Midbrain (tissue), 1 donor: ENCODE results near the gene INAFM2.

ENCODE experiments used
- DNase-seq: peaks from one replicate; lab custom pipeline; 2025; lab: John Stamatoyannopoulos, UW

The INAFM2 gene

DNA sequence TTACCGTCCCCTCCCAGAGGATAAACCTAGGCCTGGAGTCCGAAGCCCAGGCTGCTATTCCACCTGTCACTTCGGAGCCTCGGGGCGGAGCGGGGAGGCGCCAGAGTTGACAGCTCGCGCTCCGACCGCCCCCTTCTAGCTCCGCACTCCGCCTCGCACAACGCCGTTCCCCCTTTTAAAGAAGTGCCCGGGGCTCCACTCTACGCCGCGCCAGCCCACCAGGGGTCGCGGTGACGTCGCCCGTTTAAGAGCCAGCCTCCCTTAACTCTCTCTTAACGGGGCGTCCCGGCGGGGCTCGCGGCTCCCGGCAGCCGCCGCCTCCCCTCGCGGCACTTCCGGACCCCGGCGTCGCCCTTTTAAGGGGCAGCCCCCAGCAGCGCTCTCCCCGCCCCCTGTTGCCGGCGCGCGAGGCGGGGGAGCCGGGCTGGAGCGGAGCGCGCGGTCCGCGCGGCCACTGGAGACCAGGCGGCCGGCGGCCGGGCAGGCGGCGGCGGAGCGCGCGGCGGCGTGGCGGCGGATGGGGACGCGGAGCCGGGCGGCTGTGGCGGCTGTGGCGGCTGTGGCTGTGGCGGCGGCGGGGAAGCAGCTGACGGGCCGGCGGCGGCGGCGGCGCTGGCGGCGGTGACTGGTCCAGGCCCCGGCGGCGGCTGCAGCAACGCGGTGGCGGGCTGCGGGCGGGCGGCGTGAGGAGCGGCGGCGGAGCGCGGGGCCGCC is at the start of gene INAFM2:
Gene INAFM2 (plus strand): TSS at position 454 of the 714 bp plus-strand sequence. CDS start 364 bp downstream, outside the sequence.
- peak; percentile 85 for DNase-seq

GRCh38 chr15:40274350-40275274 is 48.9 kb upstream of the INAFM2 start:
- peak; percentile 81 for DNase-seq

DNA sequence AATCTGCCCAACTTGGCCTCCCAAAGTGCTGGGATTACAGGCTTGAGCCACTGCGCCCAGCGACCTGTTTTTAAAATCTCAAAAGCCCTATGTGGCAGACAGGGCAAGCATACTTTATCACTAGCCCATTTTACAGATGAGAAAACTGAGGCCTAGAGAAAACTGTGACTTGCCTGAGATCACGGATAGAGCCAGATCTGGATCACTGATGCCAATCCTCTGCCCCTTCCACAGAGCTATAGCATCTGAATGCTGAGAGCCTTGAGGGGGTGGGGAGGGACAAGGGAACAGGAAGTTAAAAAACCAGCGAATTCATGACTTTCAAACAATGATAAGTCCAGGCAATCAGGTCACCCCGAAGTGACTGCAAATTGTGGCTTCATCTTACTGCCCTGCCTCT is 48.0 kb upstream of the INAFM2 start:
- DNase-seq, result no peak

- no peak for DNase-seq
Observed at GRCh38 chr15:40275954-40276353, 47.5 kb upstream of the INAFM2 start.

- no peak for DNase-seq
Observed at GRCh38 chr15:40276927-40277326, 46.6 kb upstream of the INAFM2 start.

DNA sequence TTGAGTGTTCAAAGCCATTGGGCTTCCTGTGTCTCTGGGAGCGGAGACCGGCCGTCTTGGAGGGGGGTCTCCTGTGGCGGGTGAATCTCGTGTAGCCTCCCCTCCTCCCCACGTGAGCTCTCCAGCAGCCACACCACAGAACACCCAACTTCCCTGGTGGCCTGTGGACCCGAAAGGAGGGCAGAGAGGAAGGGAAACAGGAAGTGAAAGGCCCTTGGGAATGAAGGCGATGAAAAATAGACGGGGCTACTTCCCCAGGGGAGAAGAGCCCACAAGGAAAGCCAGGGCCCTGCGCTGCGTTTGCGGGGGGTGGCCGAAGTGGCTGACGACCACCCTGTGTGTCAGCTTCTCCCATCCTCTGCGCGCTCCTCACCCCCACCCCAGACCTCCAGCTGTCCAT is 46.0 kb upstream of the INAFM2 start:
- DNase-seq, result peak; percentile 25

DNA sequence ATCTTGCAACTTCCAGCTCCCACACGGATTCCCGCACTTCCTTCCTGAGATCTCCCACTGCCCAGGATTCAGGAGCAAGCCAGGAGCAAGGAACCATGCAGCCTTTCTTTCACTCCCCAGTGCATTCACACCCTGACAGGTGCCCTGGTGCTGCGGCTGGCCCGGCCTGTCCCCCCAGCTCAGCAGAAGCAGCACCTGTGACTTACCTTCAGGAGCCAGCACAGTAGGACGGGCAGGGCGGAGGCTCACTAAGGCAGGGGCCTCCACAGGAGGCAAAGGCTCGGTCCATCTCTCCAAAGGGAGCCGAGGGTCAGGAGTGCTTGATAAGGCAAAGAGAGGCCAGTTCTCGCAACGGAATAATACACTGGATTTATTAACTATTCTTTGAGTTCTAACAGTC is 45.5 kb upstream of the INAFM2 start:
- no peak for DNase-seq

GRCh38 chr15:40279437-40280141 is 43.9 kb upstream of the INAFM2 start:
- peak; percentile 74 for DNase-seq

DNA sequence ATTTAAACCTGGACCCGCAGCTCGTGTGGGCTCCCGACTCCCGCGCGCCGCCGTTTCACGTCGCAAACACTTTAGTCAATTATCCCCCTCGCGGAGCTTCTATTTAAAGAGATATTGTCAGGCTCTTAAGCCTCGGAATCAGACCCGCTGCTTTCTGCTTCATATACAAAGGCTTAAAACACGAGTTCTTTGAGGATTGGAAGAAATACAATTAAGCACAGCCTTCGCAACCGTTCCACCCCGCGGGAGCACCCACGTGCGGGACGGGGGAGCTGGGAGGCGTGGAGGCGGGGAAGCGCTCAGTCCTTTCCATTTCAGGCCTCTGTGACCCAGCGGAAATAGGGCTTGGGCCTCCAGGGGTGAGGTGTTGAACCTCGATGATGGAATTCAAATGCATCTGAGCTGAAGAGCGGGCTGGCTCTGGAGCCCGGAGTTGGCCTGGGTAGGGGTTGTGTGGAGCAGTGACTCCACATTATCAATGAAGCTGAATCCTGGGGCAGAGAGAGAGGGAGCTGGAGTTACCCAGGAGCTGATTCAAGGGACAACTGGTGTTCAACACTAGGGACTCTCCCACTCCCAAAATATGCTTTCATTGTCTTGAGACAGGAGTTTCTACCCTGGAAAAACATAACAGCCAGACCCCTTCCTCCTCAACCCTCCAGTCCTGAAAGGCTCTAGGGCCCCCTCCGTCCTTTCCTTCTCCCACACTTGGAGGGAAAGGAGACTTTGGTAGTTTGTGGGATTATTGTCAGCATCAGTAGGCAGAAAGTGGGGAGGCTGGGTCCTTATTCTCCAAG is 43.0 kb upstream of the INAFM2 start:
- no peak for DNase-seq

DNA sequence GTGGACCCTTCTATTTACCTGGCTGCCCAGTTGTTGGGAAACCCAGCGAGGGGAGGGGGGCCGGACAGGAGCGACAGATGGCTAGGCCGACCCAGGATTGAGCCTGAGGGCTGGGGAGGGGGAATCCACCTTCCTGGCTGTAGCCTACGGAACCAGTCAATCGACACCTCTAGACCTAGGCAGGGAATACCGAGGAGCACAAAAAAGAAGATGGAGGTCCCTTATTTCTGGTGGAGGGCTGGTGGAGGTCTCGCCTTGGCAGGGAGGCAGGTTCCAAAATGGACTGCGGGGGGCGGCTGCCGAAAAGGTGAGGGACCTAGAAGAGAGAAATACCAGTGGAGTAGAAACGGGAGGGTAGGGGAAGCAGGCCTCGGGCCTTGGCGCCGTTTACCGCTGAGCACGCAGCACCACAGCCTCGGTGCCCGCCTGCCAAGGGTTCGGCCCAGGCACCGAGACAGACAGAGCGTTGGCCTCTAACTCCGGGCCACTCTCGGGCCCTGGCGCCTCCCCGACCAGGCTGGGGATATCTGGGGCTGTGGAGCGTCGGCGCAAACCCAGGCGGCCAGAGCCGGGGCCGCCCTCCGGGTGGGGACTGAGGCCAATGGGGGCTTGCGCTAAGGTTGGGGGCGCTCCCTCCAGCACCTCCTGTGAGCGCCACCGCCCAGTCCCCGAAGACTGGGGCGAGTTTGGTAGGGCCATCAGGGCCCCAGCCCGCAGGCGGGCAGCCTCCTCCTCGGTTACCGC is 42.3 kb upstream of the INAFM2 start:
- no peak for DNase-seq

DNA sequence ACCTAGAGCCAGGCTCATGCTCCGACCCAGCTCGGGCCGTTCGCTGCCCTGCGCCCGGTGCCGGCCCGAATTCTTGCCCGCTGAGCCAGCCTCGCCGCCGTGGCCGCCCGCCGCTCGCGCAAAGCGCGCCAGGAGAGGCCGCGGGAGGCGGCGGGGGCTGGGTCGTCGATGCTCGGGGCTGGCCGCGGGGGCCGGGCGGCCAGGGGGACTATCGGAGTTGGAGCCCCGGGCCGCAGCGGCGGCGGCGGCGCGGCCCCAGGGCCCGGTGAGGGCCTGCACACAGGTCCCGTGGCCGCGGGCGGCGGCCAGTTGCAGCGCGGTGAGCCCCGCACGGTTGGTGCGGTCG is 41.7 kb upstream of the INAFM2 start:
- DNase-seq, result no peak

DNA sequence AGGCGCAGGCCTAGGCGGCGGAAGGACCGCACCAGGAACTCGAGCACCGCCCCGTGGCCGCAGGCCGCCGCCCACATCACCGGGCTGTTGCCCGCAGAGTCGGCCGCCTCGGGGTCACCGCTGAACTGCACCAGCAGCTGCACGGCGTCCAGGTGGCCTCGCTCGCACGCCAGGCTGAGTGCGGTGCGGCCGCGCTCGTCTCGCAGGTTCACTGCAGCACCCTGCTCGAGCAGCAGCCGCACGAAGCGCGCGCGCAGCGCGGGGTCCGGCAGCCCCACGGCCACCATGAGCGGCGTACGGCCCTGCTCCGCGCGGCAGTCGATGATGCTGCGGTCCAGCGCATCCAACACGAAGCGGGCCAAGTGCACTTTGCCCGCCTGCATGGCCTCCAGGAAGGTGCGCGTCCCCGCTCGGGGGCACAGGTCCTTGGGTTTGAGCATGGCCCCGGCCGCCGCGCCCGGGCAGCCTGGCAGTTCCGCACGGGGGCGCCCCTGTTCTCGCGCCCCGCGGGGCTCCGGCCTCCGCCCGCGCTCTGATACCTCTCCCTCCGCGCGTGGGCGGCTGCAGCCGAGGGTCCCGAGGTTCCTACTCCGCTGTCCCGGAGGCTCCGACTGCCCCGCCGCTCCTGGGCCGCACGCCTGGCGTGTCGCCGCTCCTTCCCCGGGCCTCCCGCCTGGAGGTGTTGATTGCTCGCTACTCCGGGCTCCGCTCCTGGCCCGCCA is 41.2 kb upstream of the INAFM2 start:
- DNase-seq, result no peak

DNA sequence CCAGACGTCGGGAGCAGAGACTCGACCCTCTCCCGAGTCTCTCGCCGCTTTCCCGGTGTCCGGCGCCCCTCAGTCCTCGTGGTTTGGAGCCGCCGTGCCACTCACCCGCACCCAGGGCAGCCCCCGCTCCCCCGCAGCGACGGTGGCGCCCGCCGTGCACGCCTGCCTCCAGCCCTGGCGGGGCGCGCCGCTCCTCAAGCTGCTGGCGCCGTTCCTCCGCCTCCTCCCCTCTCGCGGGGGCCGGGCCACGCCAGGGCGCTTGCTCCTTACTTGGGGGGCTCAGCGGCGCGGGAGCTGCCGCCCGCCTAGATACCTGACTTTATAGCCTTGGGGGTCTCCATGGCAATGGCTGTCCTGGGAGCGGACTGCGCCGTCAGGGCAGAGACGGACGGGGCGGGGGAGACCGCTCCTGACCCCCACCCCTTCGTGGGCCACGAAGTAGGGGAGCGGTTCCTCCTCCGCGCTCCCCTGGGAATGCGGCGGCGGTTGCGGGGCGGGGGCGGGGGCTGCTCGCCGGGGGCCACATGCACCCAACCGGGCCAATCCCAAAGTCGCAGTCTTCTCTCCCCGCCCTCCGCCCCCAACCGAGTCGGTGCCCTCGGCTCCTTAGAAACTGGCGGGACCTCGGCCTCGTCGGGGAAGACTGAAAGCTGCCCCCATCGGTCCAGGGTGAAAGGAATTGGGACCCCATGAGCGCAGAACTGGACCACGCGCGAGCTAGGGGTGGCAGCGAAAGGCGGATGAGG is 40.5 kb upstream of the INAFM2 start, which contains the start of gene ANKRD63:
Gene ANKRD63 (minus strand): TSS at position 196 of the 746 bp plus-strand sequence. CDS start 478 bp downstream, outside the sequence.
- no peak for DNase-seq

- no peak for DNase-seq
Observed at GRCh38 chr15:40283615-40284300, 39.7 kb upstream of the INAFM2 start.

- no peak for DNase-seq
Observed at GRCh38 chr15:40285151-40285550, 38.3 kb upstream of the INAFM2 start.

DNA sequence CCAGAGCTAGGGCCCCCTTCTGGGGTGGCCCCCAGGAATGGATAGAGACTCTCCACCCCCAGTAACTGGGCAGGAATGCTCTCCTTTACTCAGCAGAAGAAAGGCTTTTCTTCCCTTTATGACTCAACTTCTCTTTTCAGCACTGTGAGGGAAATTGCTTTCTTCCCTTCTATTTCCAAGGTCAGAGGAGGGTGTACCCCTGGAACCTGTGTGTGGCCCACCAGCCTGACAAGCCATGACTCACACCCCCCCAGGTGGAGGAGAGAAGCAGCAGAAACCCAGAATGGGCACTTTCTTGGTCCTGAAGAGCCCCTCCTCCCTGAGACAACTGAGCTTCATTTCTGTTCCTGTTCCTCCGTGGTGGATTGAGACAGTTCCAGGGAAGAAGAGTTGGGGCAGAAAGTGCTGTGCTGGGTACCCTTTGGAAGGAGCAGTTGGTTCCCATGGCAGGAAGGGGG is 37.9 kb upstream of the INAFM2 start:
- no peak for DNase-seq

DNA sequence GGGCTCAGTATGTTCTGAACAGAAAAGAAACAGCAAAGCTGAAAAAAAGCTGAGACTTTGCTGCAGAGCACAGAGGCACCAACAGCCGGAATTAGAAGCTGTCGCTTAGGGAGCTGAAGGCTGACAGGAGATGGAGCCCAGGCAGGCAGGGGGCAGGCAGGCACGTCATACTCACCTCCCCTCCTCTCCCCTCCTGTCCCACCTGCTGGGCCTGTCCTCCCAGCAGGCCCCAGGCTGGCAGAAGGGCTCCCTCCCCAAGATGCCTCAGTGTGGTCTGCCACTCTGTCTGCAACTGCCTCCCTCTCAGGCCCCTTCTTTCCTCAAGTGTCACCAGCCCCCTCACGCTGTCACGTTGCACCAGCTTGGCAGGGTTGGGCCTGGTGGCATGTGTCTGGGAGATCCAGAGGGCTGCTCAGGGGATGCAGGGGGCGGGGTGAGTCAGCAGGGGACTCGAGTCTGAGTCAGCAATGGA is 37.4 kb upstream of the INAFM2 start:
- no peak for DNase-seq

DNA sequence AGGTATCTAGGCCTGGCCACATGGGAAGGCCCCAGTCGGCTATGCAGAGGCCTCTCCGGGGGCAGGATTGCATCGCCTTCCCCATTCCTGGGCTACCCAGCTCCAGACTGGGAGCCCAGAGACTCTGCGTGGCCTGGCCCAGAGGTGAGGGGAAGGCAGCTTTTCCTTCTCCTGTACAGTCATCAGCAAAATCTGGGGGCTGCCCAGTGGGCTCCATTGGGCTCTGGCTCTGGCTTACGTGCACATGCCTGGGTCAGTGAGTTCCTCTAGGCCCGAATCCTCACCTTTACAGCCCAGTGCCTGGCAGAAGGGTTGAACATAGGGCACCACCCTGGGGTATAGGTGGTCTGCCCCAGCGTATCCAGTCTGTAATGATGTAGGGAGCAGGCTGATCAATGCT is 36.7 kb upstream of the INAFM2 start:
- no peak for DNase-seq

DNA sequence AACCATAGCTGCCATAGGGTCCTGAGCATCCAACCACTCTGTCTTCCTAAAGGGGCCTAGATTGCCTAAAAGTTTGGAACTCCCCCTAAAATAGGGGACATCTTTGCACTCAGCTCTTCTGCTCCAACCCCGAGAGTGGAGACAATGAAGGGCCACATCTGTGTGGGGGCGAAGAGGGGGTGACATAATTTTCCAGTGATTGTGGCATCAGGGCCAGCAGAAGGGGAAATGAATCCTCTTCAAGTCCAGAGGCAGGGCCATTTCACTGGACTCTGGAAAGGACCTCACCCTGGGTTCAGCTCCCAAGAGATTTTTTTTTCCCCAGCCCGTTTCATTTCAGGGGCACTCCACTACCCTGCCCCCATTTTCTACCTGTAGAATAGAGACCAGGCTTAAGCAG is 36.0 kb upstream of the INAFM2 start:
- no peak for DNase-seq
